Naive thymus-derived CD4-positive, alpha-beta T cell (primary cell): Measurements from ENCODE around the gene ZNF613. TPM values are rescaled to one million over a fixed set of nuclear protein-coding genes. Genes with fewer than 3 reads are reported as not detected.
A peak's percentile ranks its signal among the peaks of the same experiment; 100 is the strongest.

Experiments
- ATAC-seq: fragments of 150-1000 bp; cut with Tn5 transposase; 2 replicates; pipeline ENCODE4 v1.10.0; 2021; ENCODE audit warnings: mild to moderate bottlenecking, moderate library complexity
- CTCF ChIA-PET: fragments of 350-600 bp; sonication (Branson Sonifier 250); formaldehyde crosslinking; loops from one replicate; lab custom pipeline; 2021; ENCODE audit warnings: antibody characterized with exemption; lab: Charles Lee
- POLR2A ChIA-PET: fragments of 350-600 bp; sonication (Branson Sonifier 250); formaldehyde crosslinking; loops from one replicate; lab custom pipeline; 2021; ENCODE audit warnings: antibody characterized with exemption, inconsistent platforms; lab: Charles Lee
- DNase-seq, 9 donors: peaks; one replicate each; pipeline versions ENCODE4 v3.0.0 to v3.0.0-alpha.2; 2020 to 2022; ENCODE audit warnings: mixed read lengths in 1 of 9
- H3K27ac ChIP-seq: one replicate; pipeline ENCODE4 v1.7.0; 2013; ENCODE audit warnings: mild to moderate bottlenecking, low read depth, low read length, moderate library complexity
- H3K27me3 ChIP-seq, 2 donors: one replicate each; pipeline ENCODE4 v1.7.0; 2013; ENCODE audit warnings: low read length in 2 of 2, mild to moderate bottlenecking in 2 of 2, moderate library complexity in 2 of 2; ENCODE audit not compliant: control insufficient read depth in 2 of 2, insufficient read depth in 2 of 2
- H3K36me3 ChIP-seq, 3 experiments: 1 replicate in 2 of 3; 2 replicates in 1 of 3; pipeline ENCODE4 v1.7.0; 2013; ENCODE audit warnings: low read length in 3 of 3, mild to moderate bottlenecking in 3 of 3, moderate library complexity in 1 of 3; ENCODE audit not compliant: insufficient read depth in 3 of 3, control insufficient read depth in 2 of 3
- H3K4me1 ChIP-seq, 2 donors: one replicate each; pipeline ENCODE4 v1.7.0; 2013; ENCODE audit warnings: low read length in 2 of 2, mild to moderate bottlenecking in 2 of 2, moderate library complexity in 1 of 2; ENCODE audit not compliant: control insufficient read depth in 2 of 2, insufficient read depth in 2 of 2
- H3K4me3 ChIP-seq: 2 replicates; pipeline ENCODE4 v1.7.0; 2013; ENCODE audit warnings: mild to moderate bottlenecking, low read length
- H3K9me3 ChIP-seq, 3 experiments: 1 replicate in 2 of 3; 2 replicates in 1 of 3; pipeline ENCODE4 v1.7.0; 2013; ENCODE audit warnings: low read length in 3 of 3; ENCODE audit not compliant: control insufficient read depth in 2 of 3
- H3K27ac Mint-ChIP-seq, 9 donors: one replicate each; pipeline ENCODE4 v1.8.0; 2020 to 2022; ENCODE audit warnings: mixed read lengths in 9 of 9, mild to moderate bottlenecking in 8 of 9, moderate library complexity in 5 of 9, inconsistent platforms in 2 of 9
- H3K27me3 Mint-ChIP-seq, 5 donors: one replicate each; pipeline ENCODE4 v1.8.0; 2021 to 2022; ENCODE audit warnings: mixed read lengths in 5 of 5, mild to moderate bottlenecking in 1 of 5
- H3K36me3 Mint-ChIP-seq, 5 donors: one replicate each; pipeline ENCODE4 v1.8.0; 2020 to 2022; ENCODE audit warnings: mixed read lengths in 5 of 5, mild to moderate bottlenecking in 3 of 5, inconsistent platforms in 1 of 5
- H3K4me1 Mint-ChIP-seq, 7 donors: one replicate each; pipeline ENCODE4 v1.8.0; 2020 to 2022; ENCODE audit warnings: mixed read lengths in 7 of 7, mild to moderate bottlenecking in 3 of 7, inconsistent platforms in 1 of 7
- H3K4me3 Mint-ChIP-seq, 10 donors: one replicate each; pipeline ENCODE4 v1.8.0; 2020 to 2022; ENCODE audit warnings: mild to moderate bottlenecking in 10 of 10, mixed read lengths in 10 of 10, moderate library complexity in 6 of 10, inconsistent platforms in 2 of 10
- H3K9me3 Mint-ChIP-seq, 11 donors: one replicate each; pipeline ENCODE4 v1.8.0; 2020 to 2022; ENCODE audit warnings: mixed read lengths in 11 of 11, mild to moderate bottlenecking in 4 of 11, inconsistent platforms in 1 of 11, moderate library complexity in 1 of 11
- intact Hi-C, 2 donors: fragments of 100-400 bp; cut with micrococcal nuclease; formaldehyde crosslinking; loops; one replicate each; pipeline ENCODE4 v1.15.1; 2023
- polyA plus RNA-seq, 2 donors: library from polyadenylated mRNA; unstranded; fragments of 300-500 nt; fragmentation: Illumina TruSeq; gene quantifications; one replicate each; pipeline ENCODE4 v1.2.3, GENCODE V29; 2021
- total RNA-seq, 6 experiments: library from RNA in 5 of 6; stranded (reverse) in 5 of 6; gene quantifications; 1 replicate in 5 of 6; 2 replicates in 1 of 6; pipeline ENCODE4 v1.2.3 and lab custom pipeline; 2021 to 2026

ZNF613 gene
- total and polyA plus RNA-seq, 7 experiments from 2014 or later: 1.5 to 9.6 (median 5.2) TPM

GRCh38 chr19:51921949-51922348 lies 5.3 kb upstream of the ZNF613 start:
- intact Hi-C loops: loop anchor here in 1 of 2 donors (10.0 kb wide), 1 partner anchor 443 kb away; the partner anchor contains the start of gene ZNF880
- Histone ChIP-seq H3K36me3 (peaks cover 0 to 3% (median 0%) of the 10 kb centered on the region in 3 experiments), H3K27ac (no peak overlapping the region), H3K4me3 (peak overlapping the region; percentile 9), H3K9me3 (peaks cover 0 to 59% (median 16%) of the 10 kb centered on the region in 3 experiments), H3K4me1 (peaks cover 0 to 4% of the 10 kb centered on the region in 2 donors), H3K27me3 (no peaks in the 10 kb centered on the region)
- ChIA-PET POLR2A (no interaction called here), CTCF (no interaction called here)
- ATAC-seq (no peak), DNase-seq (peak in 2 of 9 donors; percentile 1 to 8)
- peaks cover 4 to 8% (median 7%) of the 10 kb centered on the region in 7 donors for H3K4me1 Mint-ChIP-seq
- H3K4me3 Mint-ChIP-seq: no peak overlapping the region
- peaks cover 10 to 30% (median 19%) of the 10 kb centered on the region in 5 donors for H3K36me3 Mint-ChIP-seq
- H3K9me3 Mint-ChIP-seq: peaks cover 4 to 100% (median 72%) of the 10 kb centered on the region in 11 donors
- no peaks in the 10 kb centered on the region for H3K27me3 Mint-ChIP-seq
- H3K27ac Mint-ChIP-seq: no peak overlapping the region

- Histone ChIP-seq H3K9me3 (peaks cover 0 to 28% (median 13%) of the 10 kb centered on the region in 3 experiments), H3K4me1 (peaks cover 4% of the 10 kb centered on the region in 2 donors), H3K36me3 (peaks cover 0 to 22% (median 0%) of the 10 kb centered on the region in 3 experiments), H3K4me3 (peak overlapping the region; percentile 70), H3K27me3 (no peaks in the 10 kb centered on the region), H3K27ac (peak overlapping the region; percentile 77)
- Mint-ChIP-seq H3K27me3 (no peaks in the 10 kb centered on the region), H3K9me3 (peaks cover 4 to 96% (median 63%) of the 10 kb centered on the region in 11 donors), H3K36me3 (peaks cover 29 to 54% (median 47%) of the 10 kb centered on the region in 5 donors), H3K27ac (peak overlapping the region; percentile 87 to 96 (median 92)), H3K4me3 (peak overlapping the region; percentile 90 to 100 (median 97)), H3K4me1 (peaks cover 19 to 40% (median 36%) of the 10 kb centered on the region in 7 donors)
- ATAC-seq (no peak), DNase-seq (no peak)
- ChIA-PET POLR2A (interaction anchor here (0.5 to 1.1 kb wide), 6 partner anchors 9 to 74 kb away, joined by 3 to 4 read pairs (median 3); partner anchors contain the start of gene ZNF350), CTCF (no interaction called here)
- intact Hi-C loops: loop anchor here (1.0 to 10.0 kb wide), 3 partner anchors 213 to 438 kb away; partner anchors contain the start of genes PPP2R1A (in 1 of the 2), ZNF616 (in 1 of the 2) and ZNF880 (in 1 of the 2)
Observed at GRCh38 chr19:51926426-51926783, 867 bp upstream of the ZNF613 start.

GRCh38 chr19:51927859-51928258 lies 587 bp downstream of the ZNF613 start:
- peaks cover 34 to 59% (median 55%) of the 10 kb centered on the region in 5 donors for H3K36me3 Mint-ChIP-seq

GRCh38 chr19:51931921-51932320 lies 4.6 kb downstream of the ZNF613 start:
- peaks cover 13 to 35% (median 29%) of the 10 kb centered on the region in 7 donors for H3K4me1 Mint-ChIP-seq
- POLR2A ChIA-PET: no interaction called here
- DNase-seq (no peak), ATAC-seq (no peak)
- H3K27me3 ChIP-seq: no peaks in the 10 kb centered on the region
- CTCF ChIA-PET: no interaction called here
- no peak overlapping the region for H3K27ac Mint-ChIP-seq
- H3K36me3 Mint-ChIP-seq: peaks cover 36 to 87% (median 83%) of the 10 kb centered on the region in 5 donors
- H3K9me3 ChIP-seq: peaks cover under 1 to 48% (median 13%) of the 10 kb centered on the region in 3 experiments
- intact Hi-C loops: no loop called here
- peaks cover 0 to 4% of the 10 kb centered on the region in 2 donors for H3K4me1 ChIP-seq
- H3K4me3 ChIP-seq: no peak overlapping the region
- H3K9me3 Mint-ChIP-seq: peaks cover 10 to 95% (median 56%) of the 10 kb centered on the region in 11 donors
- no peak overlapping the region for H3K27ac ChIP-seq
- peaks cover under 1 to 70% (median 15%) of the 10 kb centered on the region in 3 experiments for H3K36me3 ChIP-seq
- no peak overlapping the region for H3K4me3 Mint-ChIP-seq
- no peaks in the 10 kb centered on the region for H3K27me3 Mint-ChIP-seq

More at GRCh38 chr19:51927859-51928258, 587 bp downstream of the ZNF613 start:
- CTCF ChIA-PET: no interaction called here
- Histone ChIP-seq H3K27me3 (no peaks in the 10 kb centered on the region), H3K4me1 (peaks cover 4% of the 10 kb centered on the region in 2 donors), H3K9me3 (peaks cover 0 to 21% (median 0%) of the 10 kb centered on the region in 3 experiments), H3K27ac (peak overlapping the region; percentile 77), H3K36me3 (peaks cover 0 to 37% (median 4%) of the 10 kb centered on the region in 3 experiments), H3K4me3 (peak overlapping the region; percentile 70)
- DNase-seq (no peak), ATAC-seq (no peak)
- Mint-ChIP-seq H3K27ac (peak overlapping the region; percentile 87 to 96 (median 92)), H3K9me3 (peaks cover 7 to 95% (median 56%) of the 10 kb centered on the region in 11 donors), H3K4me3 (peak overlapping the region; percentile 90 to 100 (median 97)), H3K27me3 (no peaks in the 10 kb centered on the region), H3K4me1 (peaks cover 19 to 41% (median 36%) of the 10 kb centered on the region in 7 donors)
- intact Hi-C loops: loop anchor here (1.0 to 10.0 kb wide), 10 partner anchors 23 to 1175 kb away; partner anchors contain the start of genes ZNF350 (in 2 of the 2), ZNF614 (in 2 of the 2), ZNF615 (in 2 of the 2) and ZNF649 (in 2 of the 2)
- POLR2A ChIA-PET: interaction anchor here (0.7 kb wide), 1 partner anchor 347 kb away, joined by 3 read pairs; no protein-coding TSS in a partner anchor

GRCh38 chr19:51938936-51939335 lies 11.7 kb downstream of the ZNF613 start:
- Histone ChIP-seq H3K9me3 (peaks cover 6 to 81% (median 30%) of the 10 kb centered on the region in 3 experiments), H3K27me3 (no peaks in the 10 kb centered on the region), H3K4me1 (no peaks in the 10 kb centered on the region), H3K36me3 (peaks cover 42 to 84% (median 47%) of the 10 kb centered on the region in 3 experiments), H3K27ac (no peak overlapping the region), H3K4me3 (no peak overlapping the region)
- CTCF ChIA-PET: no interaction called here
- no peaks in the 10 kb centered on the region for H3K4me1 Mint-ChIP-seq
- no peak overlapping the region for H3K27ac Mint-ChIP-seq
- POLR2A ChIA-PET: no interaction called here
- no peaks in the 10 kb centered on the region for H3K27me3 Mint-ChIP-seq
- intact Hi-C loops: no loop called here
- H3K36me3 Mint-ChIP-seq: peaks cover 63 to 99% (median 95%) of the 10 kb centered on the region in 5 donors
- no peak overlapping the region for H3K4me3 Mint-ChIP-seq
- no peak for DNase-seq
- ATAC-seq: no peak
- H3K9me3 Mint-ChIP-seq: peaks cover 16 to 100% (median 70%) of the 10 kb centered on the region in 11 donors

GRCh38 chr19:51944798-51945552 lies 17.7 kb downstream of the ZNF613 start:
- Mint-ChIP-seq H3K4me3 (no peak overlapping the region), H3K27ac (no peak overlapping the region), H3K27me3 (no peaks in the 10 kb centered on the region), H3K4me1 (no peaks in the 10 kb centered on the region), H3K36me3 (peaks cover 55 to 76% (median 61%) of the 10 kb centered on the region in 5 donors), H3K9me3 (peaks cover 16 to 99% (median 85%) of the 10 kb centered on the region in 11 donors)
- intact Hi-C loops: no loop called here
- Histone ChIP-seq H3K9me3 (peaks cover 18 to 96% (median 66%) of the 10 kb centered on the region in 3 experiments), H3K36me3 (peaks cover 37 to 52% (median 42%) of the 10 kb centered on the region in 3 experiments), H3K4me3 (peak overlapping the region; percentile 17), H3K4me1 (no peaks in the 10 kb centered on the region), H3K27me3 (no peaks in the 10 kb centered on the region), H3K27ac (no peak overlapping the region)
- ChIA-PET CTCF (no interaction called here), POLR2A (interaction anchor here (0.7 kb wide), 1 partner anchor 1448 kb away, joined by 4 read pairs; no protein-coding TSS in a partner anchor)
- DNase-seq: no peak
- no peak for ATAC-seq
